MM.1S (cell line): ENCODE results near the gene CHRM2.

Source experiments
- CTCF ChIP-seq: fragments of 300-600 bp; sonication (generic); IDR thresholded peaks from 2 replicates; pipeline ENCODE4 v1.5.1; 2016; ENCODE audit warnings: antibody characterized with exemption, low read length, mixed read lengths
- EZH2 ChIP-seq: fragments of 300-600 bp; sonication (generic); optimal IDR thresholded peaks from 2 replicates; pipeline ENCODE3; 2017; ENCODE audit warnings: low read depth, mild to moderate bottlenecking, antibody characterized with exemption, low read length, mixed read lengths

GRCh38 chr7:136998495-136998894, 130.0 kb downstream of the CHRM2 start:
- TF ChIP-seq EZH2 = no peak
- TF ChIP-seq CTCF = no peak
